HG03558 (cell line): Measurements from ENCODE around the gene PIP4K2A.

Source experiments
- ATAC-seq: cut with Tn5 transposase; IDR thresholded peaks from one replicate; pipeline ENCODE4 v1.9.1; 2021; ENCODE audit warnings: moderate number of reproducible peaks; ENCODE audit not compliant: unreplicated experiment; ENCODE audit errors: extremely low read depth

The PIP4K2A gene

GRCh38 chr10:22625516-22626290 is 88.7 kb downstream of the PIP4K2A start:
- no peak for ATAC-seq

- no peak for ATAC-seq
Measured at GRCh38 chr10:22624287-22624738, 90.1 kb downstream of the PIP4K2A start.

DNA sequence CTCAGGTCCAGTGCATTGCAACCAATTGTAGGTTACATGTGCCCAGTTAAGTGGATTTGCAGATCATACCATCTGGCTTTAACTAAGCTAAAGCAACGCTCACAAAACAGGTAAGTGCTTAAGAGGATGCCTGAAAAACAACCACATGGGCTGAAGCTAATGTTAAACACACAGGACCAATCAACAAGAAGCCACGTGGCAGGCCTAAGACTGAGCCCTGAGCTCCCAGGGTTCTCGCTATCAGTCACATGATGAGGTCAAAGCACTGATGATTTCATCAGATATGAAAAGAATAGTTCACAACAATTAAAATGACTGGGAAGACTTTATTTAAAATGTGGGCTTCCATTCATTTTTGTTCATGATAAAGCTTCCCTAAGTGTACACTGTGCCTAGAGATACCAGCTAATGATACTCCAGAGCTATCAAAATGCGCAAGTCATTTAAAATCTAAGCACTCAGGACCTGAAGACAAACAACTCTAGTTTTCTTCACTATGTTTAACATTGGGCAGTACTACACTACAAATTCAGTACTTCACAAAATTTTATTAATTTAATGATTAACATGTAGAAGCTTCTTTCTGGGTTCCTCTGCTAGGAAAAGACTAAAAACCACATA is 90.6 kb downstream of the PIP4K2A start:
- ATAC-seq, result no peak

DNA sequence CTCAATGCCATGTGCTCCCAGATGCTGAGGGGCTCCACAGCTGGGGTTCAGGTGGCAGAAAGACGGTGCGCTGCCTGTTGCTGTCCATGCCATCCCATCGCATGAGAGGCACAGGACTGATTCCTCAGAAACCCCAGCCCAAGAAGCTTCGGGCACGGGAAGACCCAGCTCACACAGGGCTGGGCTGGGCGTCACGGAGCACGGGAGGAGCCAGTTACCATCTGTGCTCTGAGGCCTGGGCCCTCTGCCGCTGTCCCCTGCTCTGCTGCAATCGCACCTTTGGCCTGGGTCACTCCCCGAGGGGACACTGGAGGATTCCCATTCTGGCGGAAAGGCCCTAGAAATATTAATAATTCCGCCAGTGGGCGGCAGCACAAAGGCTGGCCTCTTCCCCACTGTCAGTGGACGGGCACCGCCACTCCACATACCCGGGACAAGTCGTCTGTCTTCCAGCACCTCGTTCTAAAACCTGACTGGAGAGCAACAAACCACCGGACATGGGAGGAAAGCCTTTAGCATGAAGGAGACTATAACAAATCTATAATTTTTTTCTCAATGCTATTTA is 92.1 kb downstream of the PIP4K2A start:
- ATAC-seq, result no peak

GRCh38 chr10:22621726-22622125 is 92.7 kb downstream of the PIP4K2A start:
- ATAC-seq, result no peak

DNA sequence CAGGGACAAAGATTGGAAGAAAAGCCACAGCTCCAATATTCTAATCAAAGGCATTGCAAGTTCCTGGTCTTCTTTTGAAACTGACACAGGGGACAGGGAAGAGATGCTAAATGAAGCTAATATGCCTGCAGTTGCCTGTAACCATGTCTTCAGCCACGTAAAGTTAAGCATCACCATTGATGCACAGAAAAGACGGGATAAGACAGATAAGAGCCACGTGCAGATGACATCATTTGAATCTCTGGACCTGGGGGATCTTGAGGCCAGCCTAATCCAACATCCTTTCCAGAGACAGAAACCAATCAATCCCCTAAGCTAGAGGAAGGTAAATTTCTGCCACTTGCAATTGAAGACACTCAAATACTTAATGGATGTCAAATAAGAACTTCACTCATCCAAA is 93.4 kb downstream of the PIP4K2A start:
- no peak for ATAC-seq

DNA sequence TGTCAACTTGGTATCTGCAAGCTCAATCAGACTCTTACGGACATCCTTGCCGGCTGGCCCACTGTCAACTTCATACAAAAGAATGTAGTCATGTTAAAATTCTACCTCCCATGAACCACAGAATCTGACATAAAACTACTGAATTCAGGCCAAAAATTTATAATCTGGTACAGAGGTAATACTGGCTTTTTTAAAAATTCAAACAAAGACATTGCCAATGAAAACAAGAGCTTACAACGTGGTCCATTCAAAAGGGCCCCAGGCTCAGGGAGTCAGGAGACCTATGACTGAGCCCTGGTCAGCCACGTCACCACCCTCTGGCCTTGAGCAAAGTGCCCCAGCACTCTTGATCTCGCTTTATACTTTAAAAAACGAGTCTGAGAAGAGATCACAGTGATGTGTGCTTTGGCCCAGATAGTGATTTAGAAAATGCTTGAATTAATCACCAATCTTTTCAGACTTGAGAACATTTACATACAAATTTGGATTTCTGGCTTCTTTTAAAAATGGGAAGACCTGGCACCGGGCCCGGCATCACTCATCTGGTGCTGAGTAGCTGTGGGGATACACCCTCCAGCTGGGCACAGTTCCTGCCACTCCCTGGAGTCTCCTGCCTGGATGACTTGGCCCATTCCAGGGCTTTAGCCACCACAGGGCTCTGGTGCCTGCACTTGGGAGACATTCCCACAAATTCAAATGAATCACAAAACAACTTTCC is 94.1 kb downstream of the PIP4K2A start:
- ATAC-seq, result no peak

GRCh38 chr10:22619101-22619500 is 95.3 kb downstream of the PIP4K2A start:
- ATAC-seq, result no peak

DNA sequence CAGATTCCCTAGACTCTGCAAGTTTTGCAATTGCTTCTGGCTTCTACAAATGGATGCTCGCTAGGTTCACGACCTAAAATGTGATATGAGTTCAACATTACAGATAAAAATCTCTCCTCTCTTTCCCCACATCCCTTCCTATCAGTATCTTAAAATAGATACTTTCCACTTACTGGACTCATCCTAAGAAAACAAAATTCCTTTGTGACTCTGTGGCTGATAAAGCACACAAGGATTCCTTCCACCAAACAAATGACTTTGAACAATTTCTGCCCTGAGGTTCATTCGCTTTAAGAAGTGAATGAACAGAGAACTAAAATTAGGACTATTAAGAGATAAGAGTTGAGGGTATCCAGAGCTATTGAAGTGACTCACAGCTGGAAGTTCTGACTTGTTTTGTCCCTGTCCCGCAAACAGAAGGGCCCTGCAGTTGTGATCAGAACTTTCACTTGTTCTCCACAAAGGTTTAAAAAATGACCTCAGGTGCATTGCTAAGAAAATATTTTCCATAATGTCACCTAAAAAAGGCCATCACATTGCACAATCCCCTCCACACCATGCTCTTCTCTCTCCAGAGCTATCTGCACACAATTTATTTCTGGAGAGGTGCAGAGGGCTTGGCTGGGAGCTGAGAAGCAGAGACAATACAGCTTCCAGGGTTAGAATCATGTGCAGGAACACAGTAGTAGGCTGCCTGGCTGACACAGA is 96.1 kb downstream of the PIP4K2A start:
- ATAC-seq, result no peak

DNA sequence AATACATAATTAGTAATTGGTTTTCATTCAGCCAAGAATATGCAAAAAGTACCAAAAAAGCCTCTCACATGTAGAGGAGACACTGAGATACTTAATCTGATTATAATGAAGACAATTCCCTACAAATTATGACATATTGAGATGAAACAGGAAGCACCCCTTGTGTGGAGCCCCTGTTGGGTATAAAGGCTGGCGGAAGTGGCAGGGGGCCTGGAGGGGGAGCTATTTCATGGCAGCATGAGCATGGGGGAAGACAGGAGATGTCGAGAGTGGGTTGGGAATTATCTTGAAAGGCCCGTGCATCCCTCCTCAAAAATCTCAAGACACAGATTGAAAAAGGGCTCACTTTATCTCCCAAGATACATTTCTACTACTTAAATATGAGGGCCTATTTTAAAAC is 96.9 kb downstream of the PIP4K2A start:
- ATAC-seq, result no peak

DNA sequence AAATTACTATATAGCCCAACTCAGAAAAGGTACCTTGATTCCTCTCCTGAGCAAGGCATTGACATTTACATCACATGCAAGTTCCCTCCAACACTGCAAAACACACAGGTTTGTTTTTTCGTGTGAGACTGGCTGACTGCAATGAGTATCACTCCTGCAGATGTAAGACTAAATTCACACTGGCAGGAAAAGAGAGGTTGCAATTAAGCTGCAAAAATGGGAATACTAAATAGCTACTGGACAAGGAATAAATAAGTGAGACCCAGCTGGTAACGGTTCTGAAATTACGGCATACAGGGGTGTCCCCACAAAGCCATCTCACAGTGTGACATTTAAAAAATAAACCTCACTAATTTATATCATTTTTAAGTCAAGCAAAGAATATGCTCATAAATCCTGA is 97.3 kb downstream of the PIP4K2A start:
- ATAC-seq, result no peak

DNA sequence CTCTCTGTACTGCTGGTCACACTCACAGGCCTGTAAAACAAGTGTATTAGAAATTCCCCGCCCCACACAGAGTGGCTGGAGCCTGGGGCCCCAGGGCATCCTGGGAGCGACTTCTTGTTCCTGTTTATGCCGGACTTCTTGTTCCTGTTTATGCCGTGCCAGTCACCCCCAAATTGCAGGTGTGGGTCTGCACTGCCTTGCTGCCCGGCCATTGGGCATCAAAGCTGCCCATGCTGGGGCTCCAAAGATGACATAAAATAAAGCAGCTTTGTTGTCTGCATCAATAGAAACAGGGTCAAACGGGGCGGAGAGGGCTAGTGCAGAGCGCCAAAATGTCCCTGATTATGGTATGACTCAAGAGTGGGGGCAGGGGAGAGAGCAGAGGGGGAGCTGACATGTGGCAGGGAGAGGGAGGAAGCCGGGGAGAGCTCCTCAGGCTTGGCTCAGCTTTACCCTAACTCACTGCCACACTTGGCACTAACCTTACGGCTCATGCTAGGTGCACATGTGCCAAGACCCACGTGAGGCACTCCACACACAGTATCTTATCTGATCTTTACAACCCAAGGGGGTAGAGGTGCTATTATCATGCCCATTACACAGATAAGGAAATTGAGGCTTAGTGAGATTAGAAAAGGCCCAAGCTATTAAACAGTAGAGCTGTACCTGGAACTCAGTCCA is 98.4 kb downstream of the PIP4K2A start:
- peak; percentile 33 for ATAC-seq

DNA sequence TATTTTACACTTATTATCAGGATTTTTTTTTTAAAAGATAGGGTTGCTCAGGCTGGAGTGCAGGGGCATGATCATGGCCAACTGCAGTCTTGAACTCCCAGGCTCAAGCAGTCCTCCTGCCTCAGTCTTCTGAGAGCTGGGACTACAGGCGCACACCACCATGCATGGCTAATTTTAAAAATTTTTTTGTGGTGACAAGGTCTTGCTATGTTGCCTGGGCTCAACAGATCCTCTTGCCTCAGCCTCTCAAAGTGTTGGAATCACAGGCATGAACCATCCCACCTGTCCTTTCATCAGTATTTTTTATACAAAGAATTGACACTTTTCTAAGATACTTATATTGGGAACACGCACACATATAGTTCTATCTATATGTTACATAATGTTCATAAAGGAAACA is 99.3 kb downstream of the PIP4K2A start:
- ATAC-seq, result no peak

GRCh38 chr10:22613011-22613410 is 101.4 kb downstream of the PIP4K2A start:
- ATAC-seq, result no peak

GRCh38 chr10:22612318-22612717 is 102.1 kb downstream of the PIP4K2A start:
- no peak for ATAC-seq

DNA sequence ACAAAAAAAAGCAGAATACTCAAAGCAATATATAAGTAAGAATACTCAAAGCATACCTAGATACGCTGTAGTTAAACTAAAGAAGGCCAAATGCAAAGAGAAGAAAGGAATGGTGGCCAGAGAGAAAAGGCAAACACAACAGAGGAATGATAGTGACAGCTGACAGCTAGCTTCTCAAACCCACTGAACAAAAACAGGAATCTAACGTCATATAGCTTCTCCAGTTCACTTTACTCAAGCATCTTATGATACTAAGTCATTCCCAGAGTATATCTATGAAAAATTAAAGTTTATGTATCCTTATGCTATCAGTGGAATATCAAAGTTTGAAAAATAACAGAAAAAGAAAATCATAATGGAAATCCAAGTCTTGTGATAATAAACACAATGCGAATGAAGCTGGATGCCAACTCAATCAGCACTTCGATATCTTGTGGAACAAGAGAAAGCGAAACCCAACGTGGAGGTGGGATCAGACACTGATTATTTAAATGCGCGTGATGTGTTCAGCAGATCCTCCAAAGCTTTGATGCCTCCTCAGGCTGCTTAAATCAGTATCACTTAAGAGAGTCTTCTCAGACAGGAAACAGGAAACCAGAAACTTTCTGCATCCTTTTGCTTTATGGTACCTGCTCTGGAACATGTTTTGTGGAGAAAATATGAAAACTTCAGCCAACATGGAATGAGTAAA is 102.8 kb downstream of the PIP4K2A start:
- ATAC-seq, result peak; percentile 44

DNA sequence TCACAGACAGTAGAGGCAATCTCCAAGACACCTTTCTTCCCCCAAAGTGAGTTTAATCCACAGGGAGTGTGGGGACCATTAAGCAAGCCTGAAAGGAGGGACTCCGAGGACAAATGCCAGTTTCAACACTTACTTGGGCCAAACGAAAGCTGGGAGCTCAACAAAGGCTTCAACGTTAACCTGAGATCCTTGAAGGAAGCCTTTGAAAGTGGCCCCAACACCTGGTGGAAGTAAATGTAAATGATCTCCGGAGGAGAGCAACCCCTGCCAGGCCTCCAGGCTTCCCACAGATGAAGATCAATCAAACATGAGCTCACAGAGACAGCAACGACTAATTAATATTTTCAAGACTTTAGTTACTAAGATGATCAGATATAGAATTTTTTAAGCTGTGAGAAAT is 103.8 kb downstream of the PIP4K2A start:
- no peak for ATAC-seq

DNA sequence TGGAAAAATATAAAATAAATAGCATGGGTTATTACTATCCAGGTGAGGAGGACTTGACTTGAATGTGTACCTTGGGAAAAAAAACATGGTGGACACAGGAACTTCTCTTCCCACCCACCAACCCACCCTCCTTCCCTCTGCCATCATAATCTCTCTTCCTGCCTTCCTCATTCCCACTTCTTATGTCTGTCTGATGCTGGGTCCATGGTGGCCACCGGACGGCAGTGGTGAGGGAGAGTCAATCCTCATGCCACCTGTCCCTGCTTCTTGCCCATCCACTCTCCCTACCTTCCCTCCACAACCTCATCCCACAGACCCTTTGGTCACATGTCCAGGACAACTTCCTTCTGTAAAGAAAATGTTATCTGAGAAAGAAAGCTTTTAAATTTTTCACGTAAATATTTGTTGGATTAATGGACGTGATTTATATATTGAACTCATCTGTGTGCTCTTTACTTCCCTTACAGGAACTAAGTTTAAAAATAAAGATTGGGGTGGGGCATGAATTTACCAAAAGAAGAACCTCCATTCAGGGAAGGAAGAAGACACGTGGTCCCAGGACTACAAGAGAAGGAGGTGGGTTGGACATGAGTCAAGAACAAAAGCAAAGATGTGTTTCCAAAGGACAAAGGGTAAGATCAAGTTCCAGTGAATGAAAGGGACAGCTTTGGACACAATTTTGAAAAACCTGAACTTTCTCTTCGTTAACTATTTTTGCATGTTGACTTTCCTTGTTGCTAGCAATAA is 104.5 kb downstream of the PIP4K2A start:
- no peak for ATAC-seq

DNA sequence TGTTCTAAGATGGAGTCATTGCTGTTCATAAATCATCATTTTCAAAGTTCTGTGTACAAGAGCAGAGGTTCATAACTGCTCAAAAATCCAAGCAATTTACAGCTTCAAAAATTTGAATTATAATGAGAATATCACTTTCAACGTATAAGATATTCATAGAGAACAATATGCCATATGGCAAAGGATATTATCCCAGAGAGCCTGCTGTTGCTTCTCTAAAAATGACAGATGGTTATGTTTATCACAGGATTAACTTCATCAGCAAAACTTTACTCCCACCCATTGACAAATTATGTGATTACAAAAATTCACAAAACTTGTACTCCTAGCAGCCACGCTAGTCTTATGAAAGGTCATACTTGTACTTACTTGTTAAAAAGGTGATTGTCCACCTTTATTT is 105.1 kb downstream of the PIP4K2A start:
- no peak for ATAC-seq
